H1 (cell line): ENCODE results near the gene ADH1C. TPM values are rescaled to one million over a fixed set of nuclear protein-coding genes. Genes with fewer than 3 reads are reported as not detected.

Source experiments
- ATF2 ChIP-seq: IDR thresholded peaks from 2 replicates; pipeline ENCODE4 v1.6.1; 2012; ENCODE audit warnings: low read length, inconsistent platforms
- CBX5 ChIP-seq: fragments of 300-800, 300-1000 bp; sonication (generic); IDR thresholded peaks from 2 replicates; pipeline ENCODE4 v1.7.1; 2016; ENCODE audit warnings: antibody characterized with exemption, low read length, low read depth
- CEBPB ChIP-seq: IDR thresholded peaks from 2 replicates; pipeline ENCODE4 v1.6.1; 2012; ENCODE audit warnings: low read depth, low read length
- CHD1 ChIP-seq: IDR thresholded peaks from 2 replicates; pipeline ENCODE4 v1.6.1; 2012; ENCODE audit warnings: low read depth, low read length, improper control_type of control experiment
- CTCF ChIP-seq, 3 experiments: IDR thresholded peaks; 1 replicate in 2 of 3; 2 replicates in 1 of 3; pipeline versions ENCODE4 v1.5.1 to v1.6.1; 2011; ENCODE audit warnings: low read length in 3 of 3, mild to moderate bottlenecking in 3 of 3, inconsistent platforms in 2 of 3, low read depth in 1 of 3, moderate library complexity in 1 of 3; ENCODE audit not compliant: insufficient read depth in 1 of 3; ENCODE audit errors: control extremely low read depth in 1 of 3
- RFX5 ChIP-seq: IDR thresholded peaks from 2 replicates; pipeline ENCODE4 v1.6.1; 2011; ENCODE audit warnings: low read depth, low read length, improper control_type of control experiment, borderline replicate concordance
- SAP30 ChIP-seq: fragments of 300-600 bp; sonication (generic); IDR thresholded peaks from 2 replicates; pipeline ENCODE4 v1.7.1; 2012; ENCODE audit warnings: low read length, moderate library complexity, mild to moderate bottlenecking, inconsistent platforms; ENCODE audit not compliant: insufficient read depth, insufficient replicate concordance
- polyA plus RNA-seq, 7 experiments: library from polyadenylated mRNA; depleted of rRNA in 3 of 7; stranded (reverse) in 5 of 7; unstranded in 2 of 7; fragments of >200 nt in 5 of 7; fragments of 200-250 nt in 2 of 7; gene quantifications; 1 replicate in 5 of 7; 2 replicates in 1 of 7; 4 replicates in 1 of 7; pipeline versions ENCODE4 v1.2.1 to v1.2.3, GENCODE V29; 2011 to 2013; ENCODE audit warnings: missing spikeins in 2 of 7, mixed read lengths in 2 of 7
- total RNA-seq: library from RNA; stranded (reverse); fragmentation: NEBNext Ultra II Directional; extraction: Animal tissue kit (Norgen Biotek cat#: 25700); gene quantifications from 2 replicates; pipeline ENCODE4 v1.2.1, GENCODE V29; 2021

Gene ADH1C
- total and polyA plus RNA-seq, 2 of the 8 experiments (the other 6 are each of a cell fraction or from before 2014, with no cell fraction given): not detected

GRCh38 chr4:99400831-99401230 is 48.3 kb upstream of the ADH1C start (continued):
- TF ChIP-seq ATF2 (no peak), CHD1 (no peak), CBX5 (no peak), CTCF (IDR thresholded peaks at IDR 0.05; ENCODE audit: control extremely low read depth in 1 of 3, insufficient read depth in 1 of 3, low read depth in 1 of 3, low read length in 3 of 3) (no peak), SAP30 (no peak), CEBPB (no peak), RFX5 (no peak)
